Neural cell (in vitro differentiated cells): ENCODE results near the gene RGS3.

Experiments used
- EP300 ChIP-seq: fragments of 450-650 bp; conservative IDR thresholded peaks from 2 replicates; pipeline ENCODE4 v1.6.1; 2014; ENCODE audit warnings: antibody characterized with exemption, mild to moderate bottlenecking, moderate library complexity; ENCODE audit not compliant: poor library complexity, severe bottlenecking
- EZH2 ChIP-seq: fragments of 200-600, 300-800 bp; shearing (Covaris generic), sonication (generic); IDR thresholded peaks from 2 replicates; pipeline ENCODE4 v1.6.1; 2014; ENCODE audit warnings: antibody characterized with exemption, low read length, borderline replicate concordance, mild to moderate bottlenecking; ENCODE audit not compliant: insufficient read depth, poor library complexity, severe bottlenecking
- MXI1 ChIP-seq: fragments of 450-650 bp; conservative IDR thresholded peaks from 2 replicates; pipeline ENCODE4 v1.6.1; 2014; ENCODE audit warnings: antibody characterized with exemption, mild to moderate bottlenecking; ENCODE audit not compliant: poor library complexity, severe bottlenecking
- RAD21 ChIP-seq: fragments of 450-650 bp; conservative IDR thresholded peaks from 2 replicates; pipeline ENCODE4 v1.6.1; 2014; ENCODE audit warnings: antibody characterized with exemption, mild to moderate bottlenecking, moderate library complexity
- TAF1 ChIP-seq: IDR thresholded peaks from 2 replicates; pipeline ENCODE4 v1.6.1; 2012; ENCODE audit warnings: low read depth
- TF ChIP-seq, protein P1 (sequence below): fragments of 450-650 bp; IDR thresholded peaks from 2 replicates; pipeline ENCODE4 v1.5.1; 2014; ENCODE audit warnings: antibody characterized with exemption, mild to moderate bottlenecking, moderate library complexity; ENCODE audit not compliant: poor library complexity, severe bottlenecking

DNA sequence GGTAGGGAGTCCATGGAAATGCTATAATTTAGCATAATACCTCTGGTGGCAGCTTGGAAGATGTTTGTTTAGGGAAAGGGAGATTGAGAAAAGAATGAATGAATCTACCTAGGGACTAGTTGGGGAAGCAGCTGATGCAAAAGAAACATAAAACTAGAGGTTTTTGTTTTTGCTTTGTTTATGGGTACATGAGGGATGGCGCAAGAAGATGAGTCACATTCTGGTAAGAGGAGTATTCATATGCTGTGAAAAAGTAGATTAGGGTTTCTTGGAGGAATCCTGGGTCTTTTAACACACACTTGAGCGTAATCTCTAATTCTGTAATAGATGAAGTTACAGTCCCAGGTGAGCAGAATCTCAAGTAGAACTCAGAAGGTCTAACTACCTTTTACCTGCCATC, 35.9 kb upstream of the RGS3 start:
- TF ChIP-seq, protein P1, sequence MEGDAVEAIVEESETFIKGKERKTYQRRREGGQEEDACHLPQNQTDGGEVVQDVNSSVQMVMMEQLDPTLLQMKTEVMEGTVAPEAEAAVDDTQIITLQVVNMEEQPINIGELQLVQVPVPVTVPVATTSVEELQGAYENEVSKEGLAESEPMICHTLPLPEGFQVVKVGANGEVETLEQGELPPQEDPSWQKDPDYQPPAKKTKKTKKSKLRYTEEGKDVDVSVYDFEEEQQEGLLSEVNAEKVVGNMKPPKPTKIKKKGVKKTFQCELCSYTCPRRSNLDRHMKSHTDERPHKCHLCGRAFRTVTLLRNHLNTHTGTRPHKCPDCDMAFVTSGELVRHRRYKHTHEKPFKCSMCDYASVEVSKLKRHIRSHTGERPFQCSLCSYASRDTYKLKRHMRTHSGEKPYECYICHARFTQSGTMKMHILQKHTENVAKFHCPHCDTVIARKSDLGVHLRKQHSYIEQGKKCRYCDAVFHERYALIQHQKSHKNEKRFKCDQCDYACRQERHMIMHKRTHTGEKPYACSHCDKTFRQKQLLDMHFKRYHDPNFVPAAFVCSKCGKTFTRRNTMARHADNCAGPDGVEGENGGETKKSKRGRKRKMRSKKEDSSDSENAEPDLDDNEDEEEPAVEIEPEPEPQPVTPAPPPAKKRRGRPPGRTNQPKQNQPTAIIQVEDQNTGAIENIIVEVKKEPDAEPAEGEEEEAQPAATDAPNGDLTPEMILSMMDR: no peak
- TF ChIP-seq RAD21 (no peak), EZH2 (no peak), EP300 (no peak), MXI1 (no peak), TAF1 (no peak)
